ENCODE results near the gene PLIN4. TPM values are rescaled to one million over a fixed set of nuclear protein-coding genes. Genes with fewer than 3 reads are reported as not detected.

Gene PLIN4
- total and polyA plus RNA-seq, 10 of the 15 experiments (the other 5 are each of a cell fraction or from before 2014, with no cell fraction given): 0.01 to 0.11 (median 0.05) TPM; not detected in 2

DNA sequence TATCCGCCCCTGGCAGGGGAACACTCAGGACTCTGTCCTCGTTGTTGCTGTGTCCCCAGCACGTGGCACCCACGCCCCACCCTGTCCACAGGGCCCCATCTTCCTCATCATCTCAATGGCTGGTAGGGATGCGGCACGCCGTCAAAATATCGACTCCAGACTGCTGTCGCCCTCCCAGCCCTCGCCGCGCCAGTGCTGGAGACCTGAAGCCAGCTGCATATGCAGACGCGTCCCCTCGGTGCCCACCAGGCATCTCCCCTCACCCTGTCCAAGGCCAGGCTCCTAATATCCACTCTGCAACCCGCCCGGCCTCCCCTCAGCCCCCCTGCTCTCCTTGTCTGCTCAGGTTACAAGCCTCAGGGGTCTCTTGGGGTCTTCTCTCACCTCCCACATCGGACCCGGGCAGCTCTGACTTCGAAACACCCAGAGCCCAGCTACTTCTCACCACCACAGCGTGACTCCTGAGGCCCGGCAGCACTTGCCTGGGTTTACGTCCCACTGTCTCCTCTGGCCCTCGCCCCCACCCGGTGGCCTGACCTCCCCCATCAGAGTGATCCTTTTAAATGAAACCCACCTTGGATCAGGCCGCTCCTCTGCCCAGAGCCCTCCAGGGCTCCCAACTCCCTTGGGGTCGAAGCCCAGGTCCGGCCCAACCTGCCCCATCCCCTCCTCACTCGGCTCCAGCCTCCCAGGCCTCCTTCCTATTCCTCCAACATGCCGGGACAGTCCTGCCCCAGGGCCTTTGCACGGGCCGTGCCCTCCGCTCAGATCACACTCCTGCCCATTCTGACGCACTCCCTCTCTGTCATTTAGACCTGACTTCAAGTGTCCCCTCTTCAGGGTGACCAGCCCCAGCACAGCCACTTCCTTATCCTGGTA lies 12.5 kb downstream of the PLIN4 start:
- FAIRE-seq: no peak
- H3K9me3 ChIP-seq (replicated peaks; ENCODE audit: control insufficient read depth, insufficient read depth, low read length): no peaks in the 10 kb centered on the region
- no peaks in the 10 kb centered on the region; a peak in 1 of 4 replicates for H3K36me3 ChIP-seq (ENCODE audit: control insufficient read depth in 2 of 2, insufficient read depth in 2 of 2, low read length in 1 of 2)
- H3K4me1 ChIP-seq (ENCODE audit: control insufficient read depth, insufficient read depth, low read length): no peaks in the 10 kb centered on the region
- DNase-seq (ENCODE audit: low read depth, low spot score): no peak
- H4K20me1 ChIP-seq (ENCODE audit: control insufficient read depth, insufficient read depth): no peaks in the 10 kb centered on the region
- H3K4me3 ChIP-seq: no peak overlapping the region
- intact Hi-C loops (cut with micrococcal nuclease; ENCODE audit: unreplicated experiment) (no loop called here), in situ Hi-C loops (cut with MboI) (no loop called here)
- TF ChIP-seq NFYB (IDR thresholded peaks at IDR 0.05; ENCODE audit: insufficient read depth, low read depth, low read length) (no peak), CUX1 (IDR thresholded peaks at IDR 0.05; ENCODE audit: insufficient replicate concordance, low read depth, low read length) (no peak)
- ChIA-PET POLR2A (no interaction called here), RAD21 (ENCODE audit: unreplicated experiment) (no interaction called here), CTCF (no interaction called here), SMC1A (ENCODE audit: uncharacterized antibody, unreplicated experiment) (no interaction called here)
- BruUV-seq (replicated peaks): no TSS peak
- H3K27ac ChIP-seq (ENCODE audit: control insufficient read depth, insufficient read depth): no peak overlapping the region
- H3K9ac ChIP-seq (ENCODE audit: control insufficient read depth, insufficient read depth, low read length): no peak overlapping the region
- 97% methylated on average over 28 of the region's 34 CpGs for WGBS (ENCODE audit: insufficient coverage, insufficient replicate concordance, low lambda C conversion rate, missing lambda C conversion rate)
- no peak overlapping the region for H2AFZ ChIP-seq (ENCODE audit: control insufficient read depth, low read depth, low read length)
- ATAC-seq: no peak
- no peaks in the 10 kb centered on the region for H3K79me2 ChIP-seq (ENCODE audit: control insufficient read depth, insufficient read depth, low read length)
- no peaks in the 10 kb centered on the region for H3K27me3 ChIP-seq (replicated peaks in 1 of 2; ENCODE audit: control insufficient read depth in 2 of 2, insufficient read depth in 2 of 2, low read length in 1 of 2)
- no peak overlapping the region for H3K4me2 ChIP-seq (ENCODE audit: control insufficient read depth, insufficient read depth)
